GM21723 (cell line): ENCODE data around the gene PCDHGA6.

ENCODE experiments used
- ATAC-seq: cut with Tn5 transposase; IDR thresholded peaks from one replicate; pipeline ENCODE4 v1.9.1; 2021; ENCODE audit warnings: mild to moderate bottlenecking, moderate library complexity; ENCODE audit not compliant: unreplicated experiment

The PCDHGA6 gene

DNA sequence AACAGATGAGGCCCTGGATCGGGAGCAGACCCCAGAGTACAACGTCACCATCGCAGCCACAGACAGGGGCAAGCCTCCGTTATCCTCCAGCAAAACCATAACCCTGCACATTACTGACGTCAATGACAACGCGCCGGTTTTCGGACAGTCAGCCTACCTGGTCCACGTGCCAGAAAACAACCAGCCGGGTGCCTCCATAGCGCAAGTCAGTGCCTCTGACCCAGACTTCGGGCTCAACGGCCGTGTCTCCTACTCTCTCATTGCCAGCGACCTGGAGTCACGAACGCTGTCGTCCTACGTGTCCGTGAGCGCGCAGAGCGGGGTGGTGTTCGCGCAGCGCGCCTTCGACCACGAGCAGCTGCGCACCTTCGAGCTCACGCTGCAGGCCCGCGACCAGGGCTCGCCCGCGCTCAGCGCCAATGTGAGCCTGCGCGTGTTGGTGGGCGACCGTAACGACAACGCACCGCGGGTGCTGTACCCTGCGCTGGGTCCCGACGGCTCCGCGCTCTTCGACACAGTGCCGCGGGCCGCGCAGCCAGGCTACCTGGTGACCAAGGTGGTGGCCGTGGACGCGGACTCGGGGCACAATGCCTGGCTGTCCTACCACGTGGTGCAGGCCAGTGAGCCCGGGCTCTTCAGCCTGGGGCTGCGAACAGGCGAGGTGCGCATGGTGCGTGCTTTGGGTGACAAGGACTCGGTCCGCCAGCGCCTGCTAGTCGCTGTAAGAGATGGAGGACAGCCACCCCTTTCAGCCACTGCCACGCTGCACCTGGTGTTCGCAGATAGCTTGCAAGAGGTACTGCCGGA is 45.6 kb downstream of the PCDHGA6 start:
- no peak for ATAC-seq

DNA sequence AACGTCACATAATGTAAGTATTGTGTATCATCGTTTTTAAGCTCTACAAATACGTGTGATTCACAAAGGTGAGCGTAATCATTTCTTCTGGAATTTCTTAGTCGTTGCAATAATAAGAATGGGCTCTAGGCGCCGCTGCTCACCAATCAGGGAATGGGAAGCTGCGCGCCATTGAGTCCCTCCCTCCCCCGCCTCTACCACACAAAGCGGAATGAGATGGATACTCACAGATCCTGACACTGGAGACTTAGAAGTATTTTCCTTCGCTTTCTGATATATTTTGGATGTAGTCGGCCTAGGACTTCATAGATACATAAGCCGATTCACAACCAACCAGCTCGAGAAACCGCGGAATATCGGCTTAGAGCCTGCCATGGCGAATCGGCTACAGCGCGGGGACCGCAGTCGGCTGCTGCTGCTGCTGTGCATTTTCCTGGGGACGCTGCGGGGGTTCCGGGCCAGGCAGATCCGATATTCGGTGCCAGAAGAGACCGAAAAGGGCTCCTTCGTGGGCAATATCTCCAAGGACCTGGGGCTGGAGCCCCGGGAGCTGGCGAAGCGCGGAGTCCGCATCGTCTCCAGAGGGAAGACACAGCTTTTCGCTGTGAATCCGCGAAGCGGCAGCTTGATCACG is 47.3 kb downstream of the PCDHGA6 start, which contains the start of gene PCDHGA11:
TSS of gene PCDHGA11 (plus strand) at position 197 of the 634 bp plus-strand sequence. CDS start at position 374, 177 bp downstream.
- no peak for ATAC-seq

DNA sequence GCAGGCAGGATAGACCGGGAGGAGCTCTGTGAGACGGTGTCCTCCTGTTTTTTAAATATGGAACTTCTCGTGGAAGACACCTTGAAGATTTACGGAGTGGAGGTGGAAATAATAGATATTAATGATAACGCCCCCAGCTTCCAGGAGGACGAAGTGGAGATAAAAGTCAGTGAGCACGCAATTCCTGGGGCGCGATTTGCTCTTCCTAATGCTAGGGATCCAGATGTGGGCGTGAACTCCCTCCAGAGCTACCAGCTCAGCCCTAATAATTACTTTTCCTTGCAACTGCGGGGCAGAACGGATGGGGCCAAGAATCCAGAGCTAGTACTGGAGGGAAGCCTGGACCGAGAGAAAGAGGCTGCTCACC is 47.8 kb downstream of the PCDHGA6 start:
- ATAC-seq, result no peak

DNA sequence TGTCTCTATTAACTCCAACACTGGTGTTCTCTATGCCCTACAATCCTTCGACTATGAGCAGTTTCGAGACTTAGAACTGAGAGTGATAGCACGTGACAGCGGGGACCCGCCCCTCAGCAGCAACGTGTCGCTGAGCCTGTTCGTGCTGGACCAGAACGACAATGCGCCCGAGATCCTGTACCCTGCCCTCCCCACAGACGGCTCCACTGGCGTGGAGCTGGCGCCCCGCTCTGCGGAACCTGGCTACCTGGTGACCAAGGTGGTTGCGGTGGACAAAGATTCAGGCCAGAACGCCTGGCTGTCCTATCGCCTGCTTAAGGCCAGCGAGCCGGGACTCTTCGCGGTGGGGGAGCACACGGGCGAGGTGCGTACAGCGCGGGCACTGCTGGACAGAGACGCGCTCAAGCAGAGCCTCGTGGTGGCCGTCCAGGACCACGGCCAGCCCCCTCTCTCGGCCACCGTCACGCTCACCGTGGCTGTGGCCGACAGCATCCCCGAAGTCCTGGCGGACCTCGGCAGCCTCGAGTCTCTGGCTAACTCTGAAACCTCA is 49.1 kb downstream of the PCDHGA6 start:
- ATAC-seq, result no peak

DNA sequence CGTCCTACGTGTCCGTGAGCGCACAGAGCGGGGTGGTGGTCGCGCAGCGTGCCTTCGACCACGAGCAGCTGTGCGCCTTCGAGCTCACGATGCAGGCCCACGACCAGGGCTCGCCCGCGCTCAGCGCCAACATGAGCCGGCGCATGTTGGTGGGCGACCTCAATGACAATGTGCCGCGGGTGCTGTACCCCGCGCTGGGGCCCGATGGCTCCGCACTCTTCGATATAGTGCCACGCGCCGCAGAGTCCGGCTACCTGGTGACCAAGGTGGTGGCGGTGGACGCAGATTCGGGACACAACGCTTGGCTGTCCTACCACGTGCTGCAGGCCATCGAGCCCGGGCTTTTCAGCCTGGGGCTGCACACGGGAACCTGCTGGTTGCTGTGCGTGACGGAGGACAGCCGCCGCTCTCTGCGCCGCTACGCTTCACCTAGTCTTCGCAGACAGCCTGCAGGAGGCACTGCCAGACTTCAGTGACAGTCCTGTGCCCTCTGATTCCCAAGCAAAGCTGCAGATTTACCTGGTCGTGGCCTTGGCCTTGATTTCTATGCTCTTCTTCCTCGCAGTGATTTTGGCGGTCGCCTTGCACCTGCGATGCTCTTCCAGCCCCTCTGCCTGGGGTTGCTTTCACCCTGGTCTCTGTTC is 54.2 kb downstream of the PCDHGA6 start:
- no peak for ATAC-seq
